GM18502 (cell line): ENCODE measurements around the gene GCSAM.
"Not testable (repeated sequence)": the region's sequence is repeated elsewhere in the genome, so short reads cannot be mapped to it uniquely, and the experiment has no call there.

ENCODE experiments used
- ATAC-seq: cut with Tn5 transposase; IDR thresholded peaks from one replicate; pipeline ENCODE4 v1.9.1; 2021; ENCODE audit warnings: mild to moderate bottlenecking; ENCODE audit not compliant: unreplicated experiment, poor library complexity

The GCSAM gene

GRCh38 chr3:112078125-112079083 is 54.6 kb downstream of the GCSAM start:
- ATAC-seq = peak; percentile 58

- peak; percentile 97 for ATAC-seq
Measured at GRCh38 chr3:112074616-112075497, 58.2 kb downstream of the GCSAM start.

GRCh38 chr3:112074006-112074405 is 59.0 kb downstream of the GCSAM start:
- no peak for ATAC-seq

- not testable (repeated sequence) for ATAC-seq
Measured at GRCh38 chr3:112072387-112073060, 60.5 kb downstream of the GCSAM start.
